Stimulated activated CD4-positive, alpha-beta T cell treated with anti-CD3 and anti-CD28 coated beads, Interleukin-12 subunit alpha, Interleukin-12 subunit beta, amount 100 ng/mL, for 24 hours (primary cell): ENCODE data around the gene MLLT10.

Experiments
- DNase-seq, 2 experiments: peaks; one replicate each; pipeline ENCODE4 v3.0.0-alpha.2; 2020; ENCODE audit warnings: low read depth in 2 of 2

The MLLT10 gene

DNA sequence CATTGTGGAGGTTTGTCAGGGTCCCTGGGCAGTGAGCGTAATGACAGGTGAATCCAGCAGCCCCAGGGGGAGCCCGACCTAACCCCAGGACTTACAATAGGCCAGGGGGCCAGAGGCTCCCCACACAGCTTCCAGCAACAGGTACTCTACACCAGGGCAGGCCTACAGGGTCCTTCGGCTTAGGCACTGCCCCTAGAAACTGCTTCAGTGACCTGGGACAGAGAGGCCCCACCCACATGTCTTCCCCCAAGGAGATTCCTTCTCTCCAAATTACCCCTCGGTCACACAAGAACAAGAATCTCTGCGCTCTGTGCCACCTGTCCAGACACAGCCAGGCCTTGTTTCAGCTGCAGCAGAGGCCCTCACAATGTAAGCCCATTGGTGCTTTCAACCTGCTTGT lies 32.9 kb upstream of the MLLT10 start:
- no peak for DNase-seq

DNA sequence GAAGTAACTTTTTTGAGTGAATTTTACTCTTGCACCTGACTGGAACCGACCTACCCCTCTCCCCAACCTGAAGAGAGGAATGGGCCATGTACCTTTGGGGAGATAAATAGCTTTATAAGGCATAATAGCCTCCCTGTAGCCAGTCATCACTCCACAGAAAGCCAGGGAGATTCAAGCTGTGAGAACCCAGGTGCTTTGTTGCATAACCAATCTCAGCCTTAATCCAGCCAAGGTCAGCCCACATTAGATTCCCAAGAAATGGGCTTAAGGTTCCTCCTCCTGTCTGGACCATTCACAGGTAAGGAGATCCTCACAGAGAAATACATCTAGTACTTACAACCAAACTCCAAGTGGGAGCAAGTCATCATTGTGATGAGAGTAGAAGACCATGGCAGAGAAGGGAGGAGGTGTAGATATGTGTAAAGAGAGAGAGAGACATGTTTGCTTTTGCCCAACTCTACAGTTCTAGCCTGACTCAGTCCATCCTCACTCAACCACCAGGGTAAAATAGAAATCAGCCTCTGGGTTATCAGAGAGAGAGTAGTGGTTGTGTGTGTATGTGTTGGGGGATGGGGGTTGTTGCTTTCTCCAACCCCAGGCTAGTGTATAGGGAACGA lies 32.2 kb upstream of the MLLT10 start:
- DNase-seq: no peak

DNA sequence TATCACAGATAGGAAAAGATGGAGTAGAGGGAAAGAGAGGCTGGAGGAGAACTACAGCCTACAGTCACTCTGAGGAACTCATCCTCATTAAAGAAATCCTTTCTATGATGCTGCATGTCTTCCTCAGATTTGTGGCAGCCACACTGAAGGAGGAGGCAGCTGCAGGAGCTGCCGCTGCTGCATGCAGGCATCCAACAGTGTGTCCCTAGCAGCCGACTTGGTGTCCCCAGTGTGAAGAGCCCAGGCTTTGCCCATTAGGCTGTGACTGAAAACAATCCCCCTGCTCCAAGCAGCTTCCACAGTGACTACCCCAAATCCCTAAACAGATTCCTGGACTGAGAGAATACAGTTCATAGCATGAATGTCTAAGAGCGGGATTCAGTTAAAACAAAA lies 31.7 kb upstream of the MLLT10 start:
- no peak for DNase-seq

DNA sequence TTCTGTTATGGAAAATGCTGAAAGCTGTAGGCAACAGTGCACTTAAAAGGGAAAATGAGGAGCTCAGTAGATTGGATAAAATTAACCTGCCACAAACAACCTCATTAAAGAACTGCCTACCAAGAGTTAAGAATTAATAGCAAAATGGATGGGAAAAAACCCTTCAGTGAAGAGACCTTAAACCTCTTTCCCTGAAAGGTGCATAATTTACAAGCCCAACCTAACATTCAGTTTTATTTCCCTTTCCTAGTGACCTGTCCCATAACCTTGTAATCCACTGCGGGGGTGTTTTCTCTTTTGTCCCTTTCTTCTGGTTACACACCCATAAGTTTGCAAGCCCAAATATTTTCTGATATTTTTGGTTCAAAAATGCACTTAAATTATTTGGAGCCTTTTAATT lies 30.5 kb upstream of the MLLT10 start:
- no peak for DNase-seq

DNA sequence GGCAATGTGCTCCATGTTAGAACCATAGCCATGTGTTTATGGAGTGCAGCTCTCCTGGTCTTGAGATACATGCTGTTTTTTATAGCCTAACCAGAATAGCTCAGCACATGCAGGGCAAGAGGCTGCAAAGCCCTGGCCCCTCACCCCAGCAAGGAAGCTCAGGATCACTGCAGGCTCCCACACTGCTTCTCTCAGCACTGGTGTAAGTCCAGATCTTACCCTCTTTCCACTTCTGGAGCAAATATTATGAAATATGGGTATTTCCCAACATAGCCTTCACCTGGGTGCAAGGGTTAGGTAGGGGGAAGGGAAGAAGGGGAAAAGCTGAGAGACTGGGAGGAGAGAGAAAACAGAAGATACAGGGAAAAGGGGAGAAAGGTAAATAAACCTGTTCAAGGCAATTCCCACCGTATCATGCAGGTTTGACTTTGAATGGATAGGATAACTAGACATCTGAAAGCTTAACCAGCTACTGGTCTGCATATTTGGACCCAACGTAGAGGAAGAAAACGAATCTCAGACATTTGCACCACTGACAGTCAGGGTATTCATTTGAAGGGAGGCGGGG lies 28.2 kb upstream of the MLLT10 start:
- DNase-seq: no peak

DNA sequence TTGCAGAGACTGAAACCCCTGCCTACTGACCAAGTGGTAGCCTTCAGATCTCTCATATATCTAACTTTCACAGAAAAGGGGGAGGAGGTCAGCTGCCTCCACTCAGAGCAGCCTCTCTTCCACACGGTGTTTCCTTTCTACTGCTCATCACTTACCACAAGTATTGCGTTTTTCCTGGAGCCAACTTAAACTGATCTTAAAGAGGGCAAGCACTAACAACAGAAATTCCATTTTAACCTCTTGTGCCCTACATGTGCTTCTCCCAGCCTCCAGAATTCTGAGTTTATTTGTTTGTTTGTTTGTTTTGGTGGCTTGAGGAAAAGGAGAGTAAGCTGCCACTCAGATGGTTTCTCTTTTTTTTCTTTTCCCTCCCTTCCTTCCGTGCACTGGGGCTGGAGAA lies 27.7 kb upstream of the MLLT10 start:
- DNase-seq: no peak

DNA sequence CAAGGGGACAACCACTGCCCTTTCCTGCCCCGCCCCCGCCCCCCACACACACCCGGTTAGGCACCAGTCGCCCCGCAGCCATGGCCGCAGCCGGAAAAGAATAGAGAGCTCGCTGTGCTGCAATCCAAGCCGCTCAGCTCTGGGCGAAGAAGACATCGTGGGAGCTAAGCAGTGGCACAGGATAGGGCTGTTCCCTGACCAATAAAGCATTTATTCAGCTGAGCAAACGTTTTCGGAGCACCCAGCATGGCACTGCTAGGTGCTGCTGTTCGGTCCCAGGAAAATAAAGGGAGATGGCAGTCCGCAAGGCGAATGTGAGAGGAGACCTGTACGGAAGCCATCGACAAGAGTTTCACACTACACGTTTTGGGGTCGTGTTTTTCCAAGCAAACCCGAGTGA lies 26.9 kb upstream of the MLLT10 start:
- no peak for DNase-seq

DNA sequence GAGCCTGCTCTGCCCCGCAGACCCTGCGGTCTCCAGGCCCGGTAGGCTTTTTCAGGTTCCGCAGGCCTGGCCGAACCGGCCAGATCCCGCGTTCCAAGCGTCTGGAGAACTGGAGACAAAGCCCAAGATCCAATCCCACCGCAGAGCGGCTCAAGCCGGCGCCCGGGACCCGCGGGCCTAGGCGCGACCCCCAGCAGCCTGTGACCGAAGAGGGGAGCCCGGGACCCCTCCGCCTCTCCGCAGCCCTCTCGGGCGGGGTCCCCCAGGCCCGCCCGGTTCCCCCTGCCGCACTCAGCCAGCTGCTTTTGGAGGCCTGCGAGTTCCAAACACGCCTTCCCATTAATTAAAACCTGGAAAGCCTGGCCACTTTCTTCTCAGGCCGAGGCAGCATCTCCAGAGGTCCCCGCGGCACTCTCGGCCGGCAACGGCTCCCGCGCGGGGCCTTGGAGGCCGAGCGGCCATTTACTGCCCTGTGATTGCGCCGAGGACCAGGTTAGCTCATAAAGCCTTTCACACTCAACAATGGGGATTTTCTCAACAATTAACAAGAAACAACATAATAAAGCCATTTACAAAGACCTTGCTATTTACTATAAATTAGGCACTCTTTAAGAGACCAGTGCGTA lies 25.2 kb upstream of the MLLT10 start:
- no peak for DNase-seq

DNA sequence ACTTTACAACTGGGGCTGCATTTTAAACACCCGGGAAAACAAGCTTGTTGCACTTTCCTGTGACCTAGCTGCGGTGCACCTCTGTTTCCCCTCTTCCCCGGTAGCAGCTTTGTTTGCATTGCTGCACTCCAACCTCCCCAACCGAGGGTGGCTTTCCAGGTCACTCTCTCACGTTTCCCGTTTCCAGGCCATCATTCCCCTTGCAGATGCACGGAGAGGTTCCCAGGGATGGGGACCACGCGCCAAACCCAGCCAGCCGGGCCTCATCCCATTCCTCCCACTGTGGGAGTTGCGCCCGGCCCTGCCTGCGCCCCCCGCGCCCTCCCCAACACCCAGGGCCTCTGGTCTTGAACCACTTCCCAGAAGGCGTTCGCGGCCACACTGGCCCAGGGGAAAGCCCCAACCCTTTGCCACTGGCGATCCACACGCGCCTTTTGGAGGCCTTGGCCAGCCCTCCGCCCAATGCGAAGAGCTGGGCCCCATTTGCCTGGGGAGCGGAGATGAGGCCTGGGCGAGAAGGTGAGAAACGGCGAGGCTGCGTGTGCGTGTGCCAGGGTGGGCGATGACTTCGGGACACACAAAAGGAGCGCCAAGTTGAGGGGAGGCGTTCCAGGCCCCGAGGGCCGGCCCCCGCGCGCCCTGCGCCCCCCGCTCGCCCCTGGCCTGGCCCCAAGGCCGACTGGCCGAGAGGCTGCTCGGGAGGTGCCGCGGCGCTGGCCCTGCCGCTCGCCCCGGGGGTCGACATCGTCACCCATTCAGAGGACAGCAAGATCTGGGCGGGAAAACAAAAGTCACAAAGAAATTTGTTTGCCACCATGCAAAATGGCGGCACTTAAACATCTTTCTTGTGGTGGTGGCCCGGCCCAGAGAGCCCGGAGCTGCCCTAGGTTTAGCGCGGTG lies 24.4 kb upstream of the MLLT10 start:
- no peak for DNase-seq

DNA sequence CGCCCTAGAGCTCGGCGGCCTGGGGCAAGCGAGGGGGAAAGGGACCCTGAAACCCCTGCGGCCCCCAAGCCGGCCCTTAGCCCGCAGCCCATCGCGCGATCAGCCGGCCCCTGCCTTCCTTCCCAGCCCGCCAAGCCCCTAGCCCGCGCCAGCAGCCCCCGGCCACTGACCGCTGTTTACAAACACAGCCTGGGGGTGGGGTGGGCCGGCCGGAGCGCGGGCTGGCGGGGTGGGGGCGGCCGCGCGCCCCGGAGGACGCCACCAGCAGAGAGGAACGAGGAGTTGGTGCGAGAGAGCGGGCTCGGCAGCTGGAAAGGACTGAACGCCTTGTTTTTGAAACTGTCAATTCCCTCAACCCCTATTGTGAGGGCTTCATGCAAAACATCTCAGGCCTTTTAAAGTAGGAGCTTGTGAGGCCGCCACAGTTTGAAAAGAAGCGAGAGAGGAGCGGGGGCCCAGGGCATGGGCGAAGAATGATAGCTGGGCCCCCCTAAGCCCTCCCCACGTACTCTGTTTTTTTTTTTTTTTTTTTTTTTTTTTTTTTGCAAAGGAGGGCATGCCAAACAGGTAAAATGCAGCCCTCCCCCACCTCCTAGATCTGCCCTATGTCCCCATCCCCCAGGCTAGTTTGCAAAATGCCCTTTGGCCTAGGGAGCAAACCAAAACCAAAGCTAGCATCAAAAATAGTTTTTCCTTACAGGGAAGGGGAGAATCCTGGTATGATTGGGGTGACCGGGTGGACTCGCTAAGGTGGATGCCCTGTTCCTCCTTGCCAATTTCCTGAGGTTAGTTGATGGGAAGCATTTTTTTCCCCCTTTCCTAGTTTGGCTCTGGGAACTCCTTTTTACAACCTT lies 23.6 kb upstream of the MLLT10 start:
- DNase-seq: no peak

DNA sequence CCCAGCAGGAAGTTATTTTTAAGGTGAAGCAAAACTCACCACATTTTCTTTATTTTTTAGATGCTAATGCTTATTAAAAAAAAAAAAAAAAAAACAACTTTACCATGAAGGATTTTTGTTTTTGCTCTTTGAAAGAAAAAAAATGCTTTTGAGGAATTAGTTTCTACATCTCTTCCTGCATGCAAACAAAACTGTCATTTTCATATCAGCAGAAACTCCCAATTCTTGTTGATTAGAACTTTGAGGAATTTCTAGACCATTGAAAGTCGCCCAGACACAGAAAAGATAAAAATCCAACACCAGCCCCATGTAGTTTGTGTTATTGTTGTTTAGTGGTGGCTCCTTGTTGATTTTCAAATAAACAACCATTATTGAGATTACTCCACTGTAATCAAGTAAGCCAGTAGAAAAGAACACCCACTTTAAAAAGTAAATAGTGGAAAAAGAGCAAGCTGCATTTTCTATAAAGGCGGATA lies 22.9 kb upstream of the MLLT10 start:
- no peak for DNase-seq

DNA sequence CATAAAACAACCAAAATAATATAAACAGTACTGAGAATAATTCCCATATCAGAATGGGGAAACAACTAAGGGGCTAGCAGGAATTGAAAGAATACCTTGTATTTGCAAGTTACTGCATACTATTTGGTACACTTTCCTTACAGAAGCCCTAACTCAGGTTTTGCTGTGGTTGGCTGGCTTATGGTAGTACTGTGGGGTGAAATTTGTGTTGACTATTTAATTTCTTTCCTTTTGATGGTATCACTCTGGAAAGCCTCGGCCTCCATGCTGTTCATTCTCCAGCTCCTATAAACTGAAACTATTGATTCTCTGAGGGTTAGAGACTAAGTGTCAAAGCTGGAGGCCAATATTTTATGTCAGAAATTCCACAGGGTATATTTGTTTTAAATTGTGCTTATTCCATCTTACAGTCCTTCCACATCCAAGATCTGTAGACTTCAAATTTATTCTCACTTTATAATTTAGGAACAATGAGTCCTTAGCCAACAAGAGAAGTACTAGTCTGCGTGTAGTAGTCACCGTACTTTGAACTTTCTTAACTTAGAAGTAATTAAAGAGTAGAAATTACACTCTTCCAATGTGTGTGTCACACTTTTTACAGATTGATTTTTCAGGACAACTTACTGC lies 22.0 kb upstream of the MLLT10 start:
- no peak for DNase-seq

DNA sequence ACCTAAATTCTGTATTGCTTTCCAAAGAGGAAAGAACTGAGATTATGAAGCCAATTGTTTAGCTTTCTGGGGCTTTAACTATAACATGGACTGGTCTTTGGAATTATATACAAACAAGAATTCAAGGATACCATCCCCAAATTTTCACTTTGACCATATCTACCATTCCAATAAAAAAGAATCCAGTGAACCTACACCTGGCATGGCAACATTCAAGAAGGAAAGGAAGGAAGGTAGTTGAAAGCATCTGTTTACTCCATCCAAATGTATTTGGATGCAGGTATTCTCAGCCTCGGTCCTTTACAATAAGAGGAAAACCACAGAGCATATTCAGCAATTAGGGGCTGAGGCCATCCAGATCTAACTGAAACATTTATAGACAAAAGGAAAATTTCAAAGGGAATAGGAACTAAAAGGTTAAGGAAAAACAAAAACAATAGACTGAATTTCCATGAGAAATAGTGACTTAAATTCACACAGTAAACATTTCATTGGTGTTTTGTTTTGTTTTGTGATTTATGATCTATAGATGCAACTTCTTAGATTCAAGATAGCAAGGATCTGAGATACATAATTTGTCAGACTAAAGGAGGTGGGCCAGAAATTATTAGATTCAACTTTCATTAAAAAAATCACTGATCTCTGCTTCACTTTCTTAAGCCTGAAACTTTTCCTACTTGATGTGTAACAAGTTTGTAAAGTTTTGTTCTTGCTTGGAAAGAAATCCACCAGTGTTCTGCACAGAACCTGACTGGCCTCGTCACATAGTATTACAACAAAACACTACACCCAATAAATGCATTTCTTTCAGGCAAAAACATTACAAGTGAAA lies 21.2 kb upstream of the MLLT10 start:
- no peak for DNase-seq

DNA sequence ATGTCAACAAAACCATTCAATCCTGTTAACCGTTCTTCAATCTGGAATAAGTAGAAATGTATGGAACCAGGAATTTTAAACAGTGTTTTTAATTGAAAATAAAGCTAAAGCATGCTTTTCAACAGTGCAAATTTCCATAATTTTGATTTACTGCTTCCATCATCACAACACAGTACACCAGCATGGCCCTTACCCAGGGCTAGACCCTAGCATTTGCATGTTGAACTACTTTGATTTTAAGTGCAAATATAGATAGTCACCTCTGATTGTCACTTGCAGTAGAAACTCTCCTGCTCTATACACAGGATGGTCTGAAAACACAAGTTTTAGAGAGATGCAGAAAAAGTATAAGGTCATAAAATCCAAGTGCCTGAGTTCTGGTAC lies 20.6 kb upstream of the MLLT10 start:
- DNase-seq: no peak

DNA sequence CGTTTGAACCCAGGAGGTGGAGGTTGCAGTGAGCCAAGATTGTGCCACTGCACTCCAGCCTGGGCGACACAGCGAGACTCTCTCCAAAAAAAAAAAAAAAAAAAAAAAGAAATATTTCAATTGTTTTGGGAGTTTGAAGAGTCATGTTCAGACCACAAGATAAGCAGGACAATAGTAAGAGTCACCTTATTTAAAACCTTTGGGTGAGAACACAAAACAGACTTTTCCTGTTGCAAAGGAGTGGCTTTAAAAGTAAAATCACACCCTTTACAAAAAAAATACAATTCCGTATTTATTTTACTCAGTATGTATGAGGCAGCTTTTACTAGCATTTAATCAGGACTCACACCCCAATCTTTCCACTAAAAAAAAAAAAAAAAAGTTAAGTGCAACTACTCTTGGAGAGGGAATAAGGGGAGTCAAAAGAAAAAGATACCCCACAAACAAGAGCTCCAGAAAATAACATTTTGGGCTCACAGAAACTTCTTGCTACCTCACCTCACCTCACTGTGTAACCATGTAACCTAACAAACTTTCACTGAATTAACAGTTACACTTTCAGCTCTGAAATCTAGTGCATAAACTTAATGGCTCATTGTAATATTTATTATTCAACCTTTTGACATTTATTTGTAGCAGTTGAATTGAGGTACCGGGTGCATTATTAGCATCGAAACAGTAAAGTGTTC lies 19.8 kb upstream of the MLLT10 start:
- DNase-seq: no peak

DNA sequence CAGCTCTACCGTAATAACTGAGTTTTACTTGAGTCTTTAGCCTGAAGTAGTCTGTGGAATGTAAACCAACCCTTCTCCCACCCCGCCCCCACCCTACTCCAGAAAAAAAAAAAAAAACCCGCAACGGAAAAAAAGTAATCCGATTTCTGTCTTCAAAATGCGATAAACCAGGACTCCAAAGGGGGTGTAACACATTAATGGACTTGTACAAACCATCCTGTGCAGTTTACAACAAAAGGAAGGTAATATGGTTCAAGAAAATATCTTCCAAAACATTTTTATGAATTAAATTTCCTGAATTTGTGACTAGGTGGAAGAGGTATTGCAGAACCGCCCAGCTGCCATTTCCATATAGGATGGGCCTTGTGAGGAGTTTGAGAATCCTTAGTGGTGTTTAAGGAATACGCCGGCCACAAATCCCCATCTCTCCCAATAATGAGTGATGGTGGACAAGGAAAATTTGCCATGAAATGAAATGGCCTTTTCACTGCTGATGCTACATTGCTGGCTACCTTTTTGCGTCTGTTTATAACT lies 19.1 kb upstream of the MLLT10 start:
- no peak for DNase-seq

DNA sequence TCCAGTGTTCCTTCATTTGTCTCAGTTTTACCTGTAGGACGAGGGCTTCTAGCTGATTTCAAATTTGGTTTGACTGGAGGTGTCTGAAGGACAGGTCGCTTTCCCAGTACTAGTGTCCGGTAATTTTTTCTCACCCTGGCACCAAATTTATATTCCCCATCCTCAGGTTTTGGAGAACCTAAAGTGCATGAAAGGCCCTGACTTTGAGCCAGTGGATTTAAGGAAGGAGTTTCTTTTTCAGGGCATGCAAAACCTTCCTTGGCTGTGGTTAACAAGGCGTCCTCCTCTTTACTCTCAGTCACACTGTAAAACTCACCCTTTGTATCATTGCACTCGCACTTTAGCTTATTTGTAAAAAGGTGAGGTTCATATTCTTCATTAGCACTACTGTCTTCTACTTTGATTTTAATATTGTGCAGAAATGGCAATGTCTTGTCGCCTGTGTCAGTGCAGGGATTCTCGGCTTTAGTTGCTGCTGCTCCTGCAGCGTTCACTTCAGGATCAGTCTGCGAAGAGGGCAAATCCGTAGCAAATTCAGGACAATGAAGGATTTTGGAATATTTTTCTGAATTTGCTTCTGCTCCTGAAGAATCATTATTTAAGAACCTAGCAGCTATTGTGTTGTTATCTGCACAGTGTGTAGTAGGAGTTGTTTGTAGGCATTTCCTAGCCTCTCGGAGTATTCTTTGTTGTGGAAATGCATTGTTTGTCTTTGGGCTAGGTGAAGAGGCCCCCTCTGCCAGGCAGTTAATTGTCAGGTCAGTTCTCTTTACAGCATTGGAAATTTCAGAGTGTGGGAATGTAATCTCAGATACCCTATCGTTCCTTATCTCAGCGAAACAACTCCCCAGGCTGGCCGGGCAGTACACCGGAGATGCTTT lies 18.4 kb upstream of the MLLT10 start:
- DNase-seq: no peak
